Measurements from ENCODE around the gene ANKRD30A.

DNA sequence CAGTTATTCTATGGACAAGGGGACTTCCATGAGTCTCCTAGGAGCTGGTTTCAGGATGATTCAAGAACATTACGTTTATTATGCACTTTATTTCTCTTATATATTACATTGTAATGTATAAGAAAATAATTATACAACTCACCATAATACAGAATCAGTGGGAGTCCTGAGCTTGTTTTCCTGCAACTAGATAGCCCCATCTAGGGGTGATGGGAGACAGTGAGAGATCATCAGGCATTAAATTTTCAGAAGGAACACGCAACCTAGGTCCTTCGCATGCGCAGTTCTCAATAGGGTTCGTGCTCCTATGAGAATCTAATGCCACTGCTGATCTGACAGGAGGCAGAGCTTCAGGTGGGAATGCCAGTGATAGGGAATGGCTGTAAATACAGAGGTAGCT is 137.9 kb downstream of the ANKRD30A start:
- TF ChIP-seq POLR2AphosphoS5 (IDR thresholded peaks at IDR 0.05) (no peak), RAD21 (conservative IDR thresholded peaks at IDR 0.05) (no peak), EZH2 (IDR thresholded peaks at IDR 0.05; ENCODE audit: borderline replicate concordance, insufficient read depth, low read length, poor library complexity, severe bottlenecking) (no peak), EP300 (conservative IDR thresholded peaks at IDR 0.05; ENCODE audit: poor library complexity, severe bottlenecking) (no peak), MXI1 (conservative IDR thresholded peaks at IDR 0.05; ENCODE audit: poor library complexity, severe bottlenecking) (no peak), TAF1 (IDR thresholded peaks at IDR 0.05; ENCODE audit: low read depth) (no peak)
- TF ChIP-seq, protein P1, sequence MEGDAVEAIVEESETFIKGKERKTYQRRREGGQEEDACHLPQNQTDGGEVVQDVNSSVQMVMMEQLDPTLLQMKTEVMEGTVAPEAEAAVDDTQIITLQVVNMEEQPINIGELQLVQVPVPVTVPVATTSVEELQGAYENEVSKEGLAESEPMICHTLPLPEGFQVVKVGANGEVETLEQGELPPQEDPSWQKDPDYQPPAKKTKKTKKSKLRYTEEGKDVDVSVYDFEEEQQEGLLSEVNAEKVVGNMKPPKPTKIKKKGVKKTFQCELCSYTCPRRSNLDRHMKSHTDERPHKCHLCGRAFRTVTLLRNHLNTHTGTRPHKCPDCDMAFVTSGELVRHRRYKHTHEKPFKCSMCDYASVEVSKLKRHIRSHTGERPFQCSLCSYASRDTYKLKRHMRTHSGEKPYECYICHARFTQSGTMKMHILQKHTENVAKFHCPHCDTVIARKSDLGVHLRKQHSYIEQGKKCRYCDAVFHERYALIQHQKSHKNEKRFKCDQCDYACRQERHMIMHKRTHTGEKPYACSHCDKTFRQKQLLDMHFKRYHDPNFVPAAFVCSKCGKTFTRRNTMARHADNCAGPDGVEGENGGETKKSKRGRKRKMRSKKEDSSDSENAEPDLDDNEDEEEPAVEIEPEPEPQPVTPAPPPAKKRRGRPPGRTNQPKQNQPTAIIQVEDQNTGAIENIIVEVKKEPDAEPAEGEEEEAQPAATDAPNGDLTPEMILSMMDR (IDR thresholded peaks at IDR 0.05; ENCODE audit: poor library complexity, severe bottlenecking) = no peak
- TF ChIP-seq, protein P2, sequence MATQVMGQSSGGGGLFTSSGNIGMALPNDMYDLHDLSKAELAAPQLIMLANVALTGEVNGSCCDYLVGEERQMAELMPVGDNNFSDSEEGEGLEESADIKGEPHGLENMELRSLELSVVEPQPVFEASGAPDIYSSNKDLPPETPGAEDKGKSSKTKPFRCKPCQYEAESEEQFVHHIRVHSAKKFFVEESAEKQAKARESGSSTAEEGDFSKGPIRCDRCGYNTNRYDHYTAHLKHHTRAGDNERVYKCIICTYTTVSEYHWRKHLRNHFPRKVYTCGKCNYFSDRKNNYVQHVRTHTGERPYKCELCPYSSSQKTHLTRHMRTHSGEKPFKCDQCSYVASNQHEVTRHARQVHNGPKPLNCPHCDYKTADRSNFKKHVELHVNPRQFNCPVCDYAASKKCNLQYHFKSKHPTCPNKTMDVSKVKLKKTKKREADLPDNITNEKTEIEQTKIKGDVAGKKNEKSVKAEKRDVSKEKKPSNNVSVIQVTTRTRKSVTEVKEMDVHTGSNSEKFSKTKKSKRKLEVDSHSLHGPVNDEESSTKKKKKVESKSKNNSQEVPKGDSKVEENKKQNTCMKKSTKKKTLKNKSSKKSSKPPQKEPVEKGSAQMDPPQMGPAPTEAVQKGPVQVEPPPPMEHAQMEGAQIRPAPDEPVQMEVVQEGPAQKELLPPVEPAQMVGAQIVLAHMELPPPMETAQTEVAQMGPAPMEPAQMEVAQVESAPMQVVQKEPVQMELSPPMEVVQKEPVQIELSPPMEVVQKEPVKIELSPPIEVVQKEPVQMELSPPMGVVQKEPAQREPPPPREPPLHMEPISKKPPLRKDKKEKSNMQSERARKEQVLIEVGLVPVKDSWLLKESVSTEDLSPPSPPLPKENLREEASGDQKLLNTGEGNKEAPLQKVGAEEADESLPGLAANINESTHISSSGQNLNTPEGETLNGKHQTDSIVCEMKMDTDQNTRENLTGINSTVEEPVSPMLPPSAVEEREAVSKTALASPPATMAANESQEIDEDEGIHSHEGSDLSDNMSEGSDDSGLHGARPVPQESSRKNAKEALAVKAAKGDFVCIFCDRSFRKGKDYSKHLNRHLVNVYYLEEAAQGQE (IDR thresholded peaks at IDR 0.05; ENCODE audit: borderline replicate concordance) = no peak

All from neural cell (in vitro differentiated cells).